GM12801 (cell line): Measurements from ENCODE around the gene PGLYRP2.

Source experiments
- CTCF ChIP-seq: IDR thresholded peaks from one replicate; pipeline ENCODE4 v1.5.1; 2011; ENCODE audit warnings: control low read depth; ENCODE audit not compliant: insufficient read length; ENCODE audit errors: extremely low read depth

Gene PGLYRP2

GRCh38 chr19:15475169-15475568 is 4.1 kb downstream of the PGLYRP2 start:
- no peak for TF ChIP-seq CTCF

DNA sequence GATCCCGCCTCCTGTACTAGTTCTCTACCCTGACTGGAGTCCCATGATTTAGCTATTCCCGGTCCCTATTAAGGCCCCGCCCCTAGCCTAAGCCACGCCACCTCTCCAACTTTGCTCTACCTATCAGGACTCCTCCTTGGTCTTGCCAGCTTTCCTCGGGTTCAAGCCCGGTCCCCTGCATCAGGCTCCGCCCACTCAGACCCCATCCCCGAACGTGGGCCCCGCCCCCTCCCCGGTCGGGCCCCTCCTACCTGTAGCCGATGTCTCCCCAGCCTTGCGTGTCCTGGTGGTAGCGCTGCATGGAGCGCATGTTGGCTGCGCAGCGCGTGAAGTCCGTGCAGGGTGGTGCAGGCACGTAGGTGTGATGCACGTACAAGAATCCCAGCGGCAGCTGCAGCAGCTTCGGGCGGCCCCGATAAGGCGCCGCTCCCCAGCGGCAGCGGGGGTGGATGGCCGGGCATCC is 7.6 kb downstream of the PGLYRP2 start:
- TF ChIP-seq CTCF: no peak

- no peak for TF ChIP-seq CTCF
Observed at GRCh38 chr19:15469513-15470297, 9.6 kb downstream of the PGLYRP2 start.

DNA sequence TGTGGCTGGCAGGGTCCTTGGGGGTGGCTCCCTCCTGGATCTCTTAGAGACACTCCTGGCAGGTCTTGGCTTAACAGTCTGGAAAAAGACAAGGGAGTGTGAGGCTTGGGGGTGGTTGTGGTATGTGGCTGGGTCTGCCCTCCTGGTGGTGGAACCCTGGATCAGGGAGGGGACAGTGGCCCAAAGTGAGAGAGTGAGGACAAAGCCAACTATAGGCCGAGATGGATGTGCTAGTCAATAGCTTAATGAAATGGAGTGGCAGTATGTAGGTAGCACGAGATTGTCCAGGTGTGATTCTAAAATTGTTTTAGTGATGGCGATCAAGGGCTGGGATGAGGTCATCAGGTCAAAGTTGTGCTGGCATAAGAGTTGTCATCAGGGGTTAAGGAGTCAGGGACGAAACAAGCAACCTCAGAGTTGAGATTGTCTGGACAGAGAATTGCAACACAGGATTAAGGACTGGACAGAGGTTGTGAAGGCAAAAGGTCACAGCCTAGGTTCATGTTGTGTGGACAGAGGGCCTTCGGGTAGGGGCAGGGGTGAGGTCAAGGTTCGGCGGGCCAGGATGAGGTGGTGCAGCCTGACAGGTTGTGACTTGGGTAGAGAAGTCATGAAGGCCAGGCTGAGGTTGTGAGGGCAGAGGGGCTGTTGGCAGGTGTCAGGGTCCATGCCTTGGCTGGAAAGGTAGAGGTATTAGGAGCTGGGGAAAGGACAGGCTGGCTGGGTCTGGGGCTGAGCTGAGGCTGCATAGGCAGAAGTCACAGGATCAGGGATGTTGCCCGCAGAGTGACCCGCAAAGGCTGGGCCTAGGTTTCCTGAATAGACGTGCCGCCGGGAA is 10.4 kb downstream of the PGLYRP2 start:
- TF ChIP-seq CTCF: no peak

GRCh38 chr19:15467734-15468214 is 11.5 kb downstream of the PGLYRP2 start:
- TF ChIP-seq CTCF: no peak

DNA sequence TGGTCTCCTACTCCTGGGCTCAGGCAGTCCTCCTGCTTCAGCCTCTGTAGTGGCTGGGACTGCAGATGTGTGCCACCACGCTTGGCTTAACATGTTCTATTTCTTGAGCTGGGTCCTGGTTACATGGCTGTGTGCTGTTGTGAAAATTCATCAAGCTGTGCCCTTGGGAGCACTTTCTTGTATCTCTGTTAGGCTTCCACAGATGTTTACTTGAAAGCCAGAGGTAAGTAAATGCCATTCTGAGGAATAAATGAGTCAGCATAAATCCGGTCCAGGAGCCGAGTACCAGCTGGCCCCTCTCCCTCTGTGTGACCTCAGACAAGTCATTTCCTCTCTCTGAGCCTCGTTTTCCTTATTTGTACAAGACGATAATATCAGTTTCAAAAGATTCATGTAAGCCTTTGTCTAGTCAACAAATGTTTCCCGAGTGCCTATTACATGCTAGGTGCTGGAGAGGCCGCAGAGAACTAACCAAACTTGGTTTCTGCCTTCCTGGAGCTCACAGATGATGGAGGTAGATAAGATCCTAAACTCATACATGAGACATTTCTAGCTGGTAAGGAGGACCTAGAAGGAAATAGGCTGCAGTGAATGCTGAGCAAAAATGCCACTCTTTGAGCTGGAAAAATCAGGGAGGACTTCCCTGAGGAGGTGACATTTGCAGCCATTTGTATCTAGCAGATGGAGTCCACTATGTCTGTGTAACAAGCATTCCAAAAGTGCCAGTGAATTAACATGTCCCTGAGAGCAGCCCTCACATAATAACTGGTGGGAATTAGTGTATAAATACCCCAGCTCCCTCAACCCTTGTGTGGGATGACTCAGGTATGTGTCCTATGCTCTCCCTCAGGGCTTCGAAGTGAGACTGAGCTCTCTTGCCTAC is 12.2 kb downstream of the PGLYRP2 start:
- no peak for TF ChIP-seq CTCF
